Measurements from ENCODE around the gene REPIN1.

The REPIN1 gene

DNA sequence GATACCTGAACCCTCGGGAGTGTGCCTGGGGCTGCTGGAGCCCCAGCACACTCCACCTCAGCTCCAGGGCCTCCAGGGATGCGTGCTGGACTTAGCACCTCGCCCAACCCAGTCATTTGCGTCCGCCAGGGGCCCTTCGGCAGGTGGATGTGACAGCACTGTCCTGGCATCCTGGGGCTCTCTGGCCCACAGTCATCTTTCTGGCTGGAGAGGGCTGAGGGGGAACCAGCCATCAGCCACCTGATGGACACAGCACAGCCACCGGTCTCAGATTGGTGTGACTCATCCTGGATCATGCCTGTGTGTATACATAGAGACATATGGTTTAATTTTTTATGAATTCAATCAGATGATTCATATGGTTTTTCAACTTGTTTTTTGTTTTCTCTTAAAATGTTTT is 21.6 kb downstream of the REPIN1 start:
- DNase-seq (ENCODE audit: low spot score), result no peak
- Mint-ChIP-seq H3K4me1 (ENCODE audit: low read depth) (peaks cover 7% of the 10 kb centered on the region), H3K36me3 (ENCODE audit: low read depth) (peaks cover 11% of the 10 kb centered on the region), H3K4me3 (no peak overlapping the region), H3K27me3 (ENCODE audit: low read depth) (no peaks in the 10 kb centered on the region), H3K9me3 (no peaks in the 10 kb centered on the region), H3K27ac (no peak overlapping the region)

DNA sequence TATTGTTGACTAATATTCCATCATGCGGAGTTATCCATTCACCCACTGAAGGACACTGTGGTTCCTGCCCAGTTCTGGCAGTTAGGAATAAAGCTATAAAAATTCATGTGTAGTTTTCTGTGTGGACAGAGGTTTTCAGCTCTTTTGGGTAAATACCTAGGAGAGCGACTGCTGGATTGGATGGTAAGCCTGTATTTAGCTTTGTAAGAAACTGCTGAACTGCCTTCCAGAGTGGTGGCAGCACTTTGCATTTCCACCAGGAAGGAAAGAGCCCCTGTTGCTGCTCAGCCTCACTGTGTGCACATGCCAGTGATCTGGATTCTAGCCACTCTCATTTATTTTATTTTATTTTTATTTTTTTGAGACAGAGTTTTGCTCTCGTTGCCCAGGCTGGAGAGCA is 24.7 kb downstream of the REPIN1 start:
- no peak for DNase-seq (ENCODE audit: low spot score)
- Mint-ChIP-seq H3K36me3 (ENCODE audit: low read depth) (peaks cover 14% of the 10 kb centered on the region), H3K9me3 (no peaks in the 10 kb centered on the region), H3K4me3 (no peak overlapping the region), H3K4me1 (ENCODE audit: low read depth) (peaks cover 5% of the 10 kb centered on the region), H3K27me3 (ENCODE audit: low read depth) (no peaks in the 10 kb centered on the region), H3K27ac (no peak overlapping the region)

DNA sequence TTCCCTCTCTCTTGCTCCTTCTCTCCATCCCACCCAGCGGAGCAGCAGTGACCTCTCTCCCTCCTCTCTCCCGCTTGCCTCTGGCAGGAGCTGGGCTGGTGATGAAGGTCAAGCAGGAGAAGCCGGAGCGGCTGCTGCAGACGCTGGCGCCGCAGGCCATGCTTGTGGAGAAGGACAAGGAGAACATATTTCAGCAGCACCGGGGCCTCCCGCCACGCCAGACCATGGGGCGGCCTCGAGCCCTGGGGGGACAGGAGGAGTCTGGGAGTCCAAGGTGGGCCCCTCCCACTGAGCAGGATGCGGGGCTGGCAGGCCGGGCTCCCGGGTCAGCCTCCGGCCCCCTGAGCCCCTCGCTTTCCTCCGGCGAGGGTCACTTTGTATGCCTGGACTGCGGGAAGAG is 27.8 kb downstream of the REPIN1 start:
- peaks cover 8% of the 10 kb centered on the region for H3K36me3 Mint-ChIP-seq (ENCODE audit: low read depth)
- no peaks in the 10 kb centered on the region for H3K27me3 Mint-ChIP-seq (ENCODE audit: low read depth)
- peaks cover 12% of the 10 kb centered on the region for H3K4me1 Mint-ChIP-seq (ENCODE audit: low read depth)
- H3K27ac Mint-ChIP-seq, result no peak overlapping the region
- no peak overlapping the region for H3K4me3 Mint-ChIP-seq
- no peak for DNase-seq (ENCODE audit: low spot score)
- no peaks in the 10 kb centered on the region for H3K9me3 Mint-ChIP-seq

DNA sequence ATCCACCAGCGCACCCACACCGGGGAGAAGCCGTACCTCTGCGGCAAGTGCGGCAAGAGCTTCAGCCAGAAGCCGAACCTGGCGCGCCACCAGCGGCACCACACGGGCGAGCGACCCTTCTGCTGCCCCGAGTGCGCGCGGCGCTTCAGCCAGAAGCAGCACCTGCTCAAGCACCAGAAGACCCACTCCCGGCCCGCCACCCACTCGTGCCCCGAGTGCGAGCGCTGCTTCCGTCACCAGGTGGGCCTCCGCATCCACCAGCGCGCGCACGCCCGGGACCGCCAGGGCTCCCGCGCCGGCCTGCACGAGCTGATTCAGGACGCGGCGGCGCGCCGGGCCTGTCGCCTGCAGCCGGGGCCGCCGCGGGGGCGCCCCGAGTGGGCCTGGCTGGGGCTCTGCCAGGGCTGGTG is 28.2 kb downstream of the REPIN1 start:
- no peaks in the 10 kb centered on the region for H3K27me3 Mint-ChIP-seq (ENCODE audit: low read depth)
- DNase-seq (ENCODE audit: low spot score), result no peak
- peaks cover 12% of the 10 kb centered on the region for H3K4me1 Mint-ChIP-seq (ENCODE audit: low read depth)
- no peaks in the 10 kb centered on the region for H3K9me3 Mint-ChIP-seq
- peaks cover 8% of the 10 kb centered on the region for H3K36me3 Mint-ChIP-seq (ENCODE audit: low read depth)
- H3K27ac Mint-ChIP-seq, result no peak overlapping the region
- H3K4me3 Mint-ChIP-seq, result no peak overlapping the region

- Mint-ChIP-seq H3K27me3 (ENCODE audit: low read depth) (no peaks in the 10 kb centered on the region), H3K36me3 (ENCODE audit: low read depth) (peaks cover 4% of the 10 kb centered on the region), H3K9me3 (no peaks in the 10 kb centered on the region), H3K4me3 (no peak overlapping the region), H3K4me1 (ENCODE audit: low read depth) (peaks cover 15% of the 10 kb centered on the region), H3K27ac (no peak overlapping the region)
- DNase-seq (ENCODE audit: low spot score), result no peak
Measured at GRCh38 chr7:150397346-150398107, 28.9 kb downstream of the REPIN1 start.

- Mint-ChIP-seq H3K4me3 (no peak overlapping the region), H3K9me3 (no peaks in the 10 kb centered on the region), H3K4me1 (ENCODE audit: low read depth) (peaks cover 16% of the 10 kb centered on the region), H3K27me3 (ENCODE audit: low read depth) (no peaks in the 10 kb centered on the region), H3K36me3 (ENCODE audit: low read depth) (peaks cover 4% of the 10 kb centered on the region), H3K27ac (no peak overlapping the region)
- DNase-seq (ENCODE audit: low spot score), result no peak
Measured at GRCh38 chr7:150398108-150398964, 29.7 kb downstream of the REPIN1 start.

- no peaks in the 10 kb centered on the region for H3K9me3 Mint-ChIP-seq
- peaks cover 20% of the 10 kb centered on the region for H3K4me1 Mint-ChIP-seq (ENCODE audit: low read depth)
- H3K4me3 Mint-ChIP-seq, result no peak overlapping the region
- no peak for DNase-seq (ENCODE audit: low spot score)
- no peaks in the 10 kb centered on the region for H3K27me3 Mint-ChIP-seq (ENCODE audit: low read depth)
- H3K36me3 Mint-ChIP-seq (ENCODE audit: low read depth), result peaks cover 4% of the 10 kb centered on the region
- H3K27ac Mint-ChIP-seq, result no peak overlapping the region
Measured at GRCh38 chr7:150398965-150399320, 30.3 kb downstream of the REPIN1 start.

- DNase-seq (ENCODE audit: low spot score), result no peak
- Mint-ChIP-seq H3K27ac (no peak overlapping the region), H3K9me3 (no peaks in the 10 kb centered on the region), H3K27me3 (ENCODE audit: low read depth) (no peaks in the 10 kb centered on the region), H3K4me1 (ENCODE audit: low read depth) (peaks cover 24% of the 10 kb centered on the region), H3K4me3 (no peak overlapping the region), H3K36me3 (ENCODE audit: low read depth) (peaks cover 4% of the 10 kb centered on the region)
Measured at GRCh38 chr7:150399421-150400007, 30.9 kb downstream of the REPIN1 start.

DNA sequence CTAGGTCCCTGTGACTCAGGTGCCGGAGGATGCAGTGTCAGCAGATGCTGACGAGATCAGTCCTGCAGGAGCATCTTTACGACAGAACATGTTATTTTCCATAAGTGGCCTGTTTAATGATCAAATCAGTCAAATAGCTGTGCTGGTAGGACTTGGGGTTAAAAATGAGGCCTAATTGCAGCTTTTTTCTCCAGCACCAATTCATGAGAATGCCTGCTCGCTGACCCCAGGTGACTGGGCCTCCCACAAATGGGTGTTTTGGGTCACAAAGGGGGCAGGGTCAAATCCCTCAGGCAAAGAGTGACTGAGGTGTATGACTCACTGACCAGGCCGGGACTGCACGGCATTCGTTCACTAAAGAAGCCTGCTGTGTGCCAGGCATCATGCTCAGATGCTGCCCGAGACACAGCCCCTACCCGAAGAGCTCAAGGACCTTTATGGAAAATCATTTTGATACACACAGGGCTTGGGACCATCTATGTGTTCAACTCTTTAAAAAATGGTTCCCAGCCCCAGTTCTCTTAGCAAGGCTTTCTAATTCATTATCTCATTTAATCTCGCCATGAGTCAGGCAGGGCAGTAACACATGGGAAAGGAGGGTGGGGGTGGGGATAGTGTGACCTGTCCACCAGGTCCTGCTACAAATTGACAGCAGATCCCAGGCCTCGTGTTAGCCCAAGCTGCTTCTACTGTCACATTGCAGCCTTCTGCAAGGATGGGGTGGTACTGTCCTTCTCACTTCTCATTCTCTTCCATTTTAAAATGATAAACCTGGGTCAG is 31.6 kb downstream of the REPIN1 start:
- peaks cover 4% of the 10 kb centered on the region for H3K36me3 Mint-ChIP-seq (ENCODE audit: low read depth)
- DNase-seq (ENCODE audit: low spot score), result no peak
- no peaks in the 10 kb centered on the region for H3K27me3 Mint-ChIP-seq (ENCODE audit: low read depth)
- H3K4me1 Mint-ChIP-seq (ENCODE audit: low read depth), result peaks cover 22% of the 10 kb centered on the region
- no peaks in the 10 kb centered on the region for H3K9me3 Mint-ChIP-seq
- H3K4me3 Mint-ChIP-seq, result no peak overlapping the region
- H3K27ac Mint-ChIP-seq, result no peak overlapping the region

DNA sequence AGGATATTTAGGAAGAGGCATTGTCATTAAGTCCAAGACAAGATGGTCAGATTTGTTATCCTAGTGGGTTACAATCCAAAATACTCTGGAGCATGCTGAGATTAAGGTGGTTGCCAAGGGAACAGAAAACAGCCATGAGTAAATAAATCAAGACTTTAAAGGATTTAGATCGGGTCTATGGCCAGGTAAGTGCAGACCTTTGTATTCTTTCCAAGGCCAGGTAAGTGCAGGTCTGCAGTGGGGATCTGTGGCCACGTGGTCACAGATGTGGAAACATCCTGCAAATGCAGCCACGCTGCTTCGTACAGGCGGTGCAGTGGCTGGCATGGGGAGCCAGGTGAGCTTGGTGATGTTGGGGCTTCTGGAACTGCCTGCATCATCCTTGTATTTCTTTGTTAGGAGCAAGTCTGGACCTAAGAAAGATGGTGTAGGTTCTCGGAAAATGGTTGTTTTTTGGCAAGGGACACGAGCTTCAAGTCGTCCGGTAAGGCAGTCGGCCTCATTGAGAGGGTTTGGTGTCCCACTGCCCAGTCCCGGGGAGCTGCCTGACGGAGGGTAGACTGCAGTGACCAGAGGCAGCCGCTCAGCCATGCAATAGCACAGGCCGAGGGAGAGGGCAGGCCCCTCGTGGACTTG is 32.3 kb downstream of the REPIN1 start:
- DNase-seq (ENCODE audit: low spot score), result no peak
- Mint-ChIP-seq H3K9me3 (no peaks in the 10 kb centered on the region), H3K27me3 (ENCODE audit: low read depth) (no peaks in the 10 kb centered on the region), H3K4me1 (ENCODE audit: low read depth) (peaks cover 26% of the 10 kb centered on the region), H3K36me3 (ENCODE audit: low read depth) (peaks cover 2% of the 10 kb centered on the region), H3K27ac (no peak overlapping the region), H3K4me3 (no peak overlapping the region)

DNA sequence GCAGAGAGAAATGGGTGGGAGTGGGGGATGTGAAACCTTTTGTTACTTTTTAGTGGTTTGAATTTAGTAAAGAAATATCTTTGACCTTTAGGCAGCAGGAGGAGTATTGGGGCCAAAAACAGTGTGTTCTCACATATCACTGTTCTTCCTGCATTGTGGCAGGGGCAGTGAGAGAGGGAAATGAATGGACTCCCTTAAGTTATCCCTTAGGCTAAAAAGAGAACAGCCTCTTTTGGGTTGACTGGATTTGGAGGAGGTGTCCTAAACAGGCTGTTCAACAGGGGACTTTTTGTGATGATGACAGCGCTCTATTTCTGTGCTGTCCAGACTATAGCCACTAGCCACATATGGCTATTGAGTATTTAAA is 32.8 kb downstream of the REPIN1 start:
- no peak overlapping the region for H3K4me3 Mint-ChIP-seq
- peaks cover 31% of the 10 kb centered on the region for H3K4me1 Mint-ChIP-seq (ENCODE audit: low read depth)
- no peaks in the 10 kb centered on the region for H3K9me3 Mint-ChIP-seq
- H3K27me3 Mint-ChIP-seq (ENCODE audit: low read depth), result no peaks in the 10 kb centered on the region
- no peak for DNase-seq (ENCODE audit: low spot score)
- H3K36me3 Mint-ChIP-seq (ENCODE audit: low read depth), result peaks cover 2% of the 10 kb centered on the region
- no peak overlapping the region for H3K27ac Mint-ChIP-seq

DNA sequence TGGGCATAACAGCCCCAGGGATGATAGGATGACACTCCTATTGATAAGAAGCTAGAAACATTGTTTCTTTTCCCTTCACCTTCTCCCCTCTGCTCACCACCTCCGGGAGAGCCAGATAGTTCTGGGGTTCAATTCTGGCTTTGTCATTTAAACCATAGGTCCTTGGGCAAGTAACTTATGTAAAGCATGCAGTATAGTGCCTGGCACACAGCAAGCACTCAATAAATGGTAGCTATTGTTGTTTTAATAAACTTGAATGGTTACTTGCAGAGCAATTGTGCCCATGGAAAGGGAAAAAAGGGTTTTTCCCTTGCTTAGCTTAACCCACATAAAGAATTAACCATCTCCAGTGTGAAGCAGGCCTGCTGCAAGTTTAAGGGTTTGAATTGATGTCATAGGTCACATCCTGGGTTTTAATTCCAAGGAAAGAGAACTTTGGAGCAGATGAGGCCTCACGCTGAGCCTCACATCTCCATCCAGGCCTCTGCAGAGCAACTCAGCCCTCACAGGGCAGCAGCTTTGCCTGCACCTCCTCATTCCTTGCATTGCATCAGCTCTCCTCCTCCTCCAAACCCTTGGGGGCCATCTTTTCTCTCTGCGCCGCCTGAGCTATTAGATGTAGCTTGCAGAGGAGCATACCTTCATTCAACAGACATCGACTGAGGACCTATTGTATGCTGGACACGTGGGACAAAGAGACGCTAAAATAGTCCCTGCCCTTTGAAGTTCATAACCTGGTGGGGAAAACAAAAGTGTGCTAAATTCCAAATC is 33.4 kb downstream of the REPIN1 start:
- no peak for DNase-seq (ENCODE audit: low spot score)
- Mint-ChIP-seq H3K4me1 (ENCODE audit: low read depth) (peaks cover 37% of the 10 kb centered on the region), H3K27ac (peak overlapping the region; percentile 7), H3K27me3 (ENCODE audit: low read depth) (no peaks in the 10 kb centered on the region), H3K9me3 (no peaks in the 10 kb centered on the region), H3K36me3 (ENCODE audit: low read depth) (peaks cover 5% of the 10 kb centered on the region), H3K4me3 (no peak overlapping the region)
